Hepatocyte (in vitro differentiated cells): ENCODE results near the gene CACNA1C. TPM values are rescaled to one million over a fixed set of nuclear protein-coding genes. Genes with fewer than 3 reads are reported as not detected.

Experiments
- DNase-seq: peaks from one replicate; pipeline ENCODE4 v3.0.0-alpha.2; 2016; ENCODE audit warnings: low spot score
- H2AFZ ChIP-seq: fragments of 200-600 bp; sonication (generic); 2 replicates; pipeline ENCODE4 v1.6.0; 2016; ENCODE audit warnings: antibody characterized with exemption, mild to moderate bottlenecking
- H3K27ac ChIP-seq: fragments of 200-600 bp; sonication (generic); 2 replicates; pipeline ENCODE4 v1.5.1; 2016; ENCODE audit warnings: mild to moderate bottlenecking
- H3K27me3 ChIP-seq: fragments of 200-600 bp; sonication (generic); 2 replicates; pipeline ENCODE4 v1.6.1; 2016
- H3K36me3 ChIP-seq: fragments of 200-600 bp; sonication (generic); replicated peaks from 2 replicates; pipeline ENCODE4 v1.5.1; 2016; ENCODE audit warnings: low read depth; ENCODE audit not compliant: insufficient read depth
- H3K4me1 ChIP-seq: fragments of 200-600 bp; sonication (generic); 2 replicates; pipeline ENCODE4 v1.5.1; 2016; ENCODE audit warnings: mild to moderate bottlenecking, moderate library complexity; ENCODE audit not compliant: insufficient read depth
- H3K4me2 ChIP-seq: fragments of 200-600 bp; sonication (generic); 2 replicates; pipeline ENCODE4 v1.6.0; 2016
- H3K4me3 ChIP-seq: fragments of 200-600 bp; sonication (generic); 2 replicates; pipeline ENCODE4 v1.5.1; 2016; ENCODE audit warnings: mild to moderate bottlenecking
- H3K79me2 ChIP-seq: fragments of 200-600 bp; sonication (generic); 2 replicates; pipeline ENCODE4 v1.6.0; 2017; ENCODE audit warnings: mild to moderate bottlenecking
- H3K9me2 ChIP-seq: fragments of 200-600 bp; sonication (generic); replicated peaks from 2 replicates; pipeline ENCODE4 v1.6.0; 2017; ENCODE audit warnings: mild to moderate bottlenecking; ENCODE audit not compliant: insufficient read depth
- H3K9me3 ChIP-seq: fragments of 200-600 bp; sonication (generic); 2 replicates; pipeline ENCODE4 v1.5.1; 2016; ENCODE audit warnings: low read depth, mild to moderate bottlenecking
- H4K20me1 ChIP-seq: fragments of 200-600 bp; sonication (generic); 2 replicates; pipeline ENCODE4 v1.6.0; 2016; ENCODE audit warnings: mild to moderate bottlenecking; ENCODE audit not compliant: insufficient read depth, poor library complexity, severe bottlenecking
- EZH2 ChIP-seq: fragments of 200-600 bp; sonication (generic); IDR thresholded peaks from 2 replicates; pipeline ENCODE4 v1.6.1; 2016; ENCODE audit warnings: antibody characterized with exemption, mild to moderate bottlenecking, borderline replicate concordance
- EZH2phosphoT487 ChIP-seq: fragments of 200-600 bp; sonication (generic); IDR thresholded peaks from one replicate; pipeline ENCODE4 v1.6.1; 2018; ENCODE audit warnings: antibody characterized with exemption, mild to moderate bottlenecking, low read depth, moderate library complexity; ENCODE audit not compliant: unreplicated experiment, severe bottlenecking
- WGBS: methylation state at CpG from one replicate; pipeline ENCODE4 v1.1.6; 2016; ENCODE audit warnings: low lambda C conversion rate; ENCODE audit errors: missing lambda C conversion rate; 5-methylcytosine and 5-hydroxymethylcytosine counted together
- polyA plus RNA-seq: library from polyadenylated mRNA; unstranded; fragments of >200 nt; fragmentation: Nextera tagmentation; extraction: Ambion mirVana; gene quantifications from 2 replicates; pipeline ENCODE4 v1.2.1, GENCODE V29; 2016
- total RNA-seq: library from RNA; depleted of rRNA; stranded (reverse); fragments of >200 nt; gene quantifications from 2 replicates; pipeline ENCODE4 v1.2.3, GENCODE V29; 2014
- TF ChIP-seq, protein P1 (sequence below): fragments of 200-600 bp; sonication (generic); IDR thresholded peaks from 2 replicates; pipeline ENCODE4 v1.5.1; 2016; ENCODE audit warnings: antibody characterized with exemption, mild to moderate bottlenecking; ENCODE audit not compliant: poor library complexity

Gene CACNA1C
- total and polyA plus RNA-seq, 2 experiments from 2014 or later = 3.2 to 4.0 TPM

- Histone ChIP-seq H3K4me3 (no peak overlapping the region), H4K20me1 (no peaks in the 10 kb centered on the region), H3K27ac (no peak overlapping the region), H3K4me1 (no peaks in the 10 kb centered on the region), H3K27me3 (peaks cover 7% of the 10 kb centered on the region), H3K36me3 (no peaks in the 10 kb centered on the region), H3K9me3 (no peaks in the 10 kb centered on the region), H3K79me2 (no peaks in the 10 kb centered on the region), H3K9me2 (no peaks in the 10 kb centered on the region), H2AFZ (no peak overlapping the region), H3K4me2 (no peak overlapping the region)
- TF ChIP-seq EZH2 = no peak
- no peak for DNase-seq
- 100% methylated on average over 4 of the region's 4 CpGs for WGBS
These were observed 514.9 kb downstream of the CACNA1C start for GRCh38 chr12:2567711-2568110.

DNA sequence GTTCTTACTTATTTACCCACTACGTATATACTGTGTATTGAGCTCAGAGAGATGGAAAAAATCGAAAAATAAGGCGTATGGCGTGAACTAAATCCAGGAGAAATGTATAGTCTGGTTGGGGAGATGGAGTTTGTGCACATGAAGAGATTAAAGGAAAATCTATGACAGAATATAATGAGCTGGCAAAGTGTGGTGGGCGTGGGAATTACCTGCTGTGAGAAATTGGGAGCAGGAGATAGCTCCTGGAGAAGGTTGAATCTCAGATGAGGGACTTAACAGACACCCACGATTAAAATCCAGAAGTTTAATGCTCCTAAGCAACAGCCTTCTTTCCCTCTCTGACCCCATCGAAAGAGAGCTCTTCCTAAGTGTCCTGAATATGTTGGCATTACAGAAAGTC is 517.8 kb downstream of the CACNA1C start:
- Histone ChIP-seq H2AFZ (no peak overlapping the region), H3K79me2 (no peaks in the 10 kb centered on the region), H3K4me1 (no peaks in the 10 kb centered on the region), H3K9me2 (no peaks in the 10 kb centered on the region), H3K36me3 (no peaks in the 10 kb centered on the region), H3K27ac (no peak overlapping the region), H3K27me3 (peaks cover 7% of the 10 kb centered on the region), H4K20me1 (no peaks in the 10 kb centered on the region), H3K9me3 (no peaks in the 10 kb centered on the region), H3K4me3 (no peak overlapping the region), H3K4me2 (no peak overlapping the region)
- whole genome bisulfite sequencing = 91% methylated on average over 7 of the region's 7 CpGs
- TF ChIP-seq, protein P1, sequence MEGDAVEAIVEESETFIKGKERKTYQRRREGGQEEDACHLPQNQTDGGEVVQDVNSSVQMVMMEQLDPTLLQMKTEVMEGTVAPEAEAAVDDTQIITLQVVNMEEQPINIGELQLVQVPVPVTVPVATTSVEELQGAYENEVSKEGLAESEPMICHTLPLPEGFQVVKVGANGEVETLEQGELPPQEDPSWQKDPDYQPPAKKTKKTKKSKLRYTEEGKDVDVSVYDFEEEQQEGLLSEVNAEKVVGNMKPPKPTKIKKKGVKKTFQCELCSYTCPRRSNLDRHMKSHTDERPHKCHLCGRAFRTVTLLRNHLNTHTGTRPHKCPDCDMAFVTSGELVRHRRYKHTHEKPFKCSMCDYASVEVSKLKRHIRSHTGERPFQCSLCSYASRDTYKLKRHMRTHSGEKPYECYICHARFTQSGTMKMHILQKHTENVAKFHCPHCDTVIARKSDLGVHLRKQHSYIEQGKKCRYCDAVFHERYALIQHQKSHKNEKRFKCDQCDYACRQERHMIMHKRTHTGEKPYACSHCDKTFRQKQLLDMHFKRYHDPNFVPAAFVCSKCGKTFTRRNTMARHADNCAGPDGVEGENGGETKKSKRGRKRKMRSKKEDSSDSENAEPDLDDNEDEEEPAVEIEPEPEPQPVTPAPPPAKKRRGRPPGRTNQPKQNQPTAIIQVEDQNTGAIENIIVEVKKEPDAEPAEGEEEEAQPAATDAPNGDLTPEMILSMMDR = no peak
- TF ChIP-seq EZH2 = no peak
- TF ChIP-seq EZH2phosphoT487 = no peak
- DNase-seq = no peak

- no peak overlapping the region for H3K27ac ChIP-seq
- no peak overlapping the region for H2AFZ ChIP-seq
- peaks cover 7% of the 10 kb centered on the region for H3K27me3 ChIP-seq
- no peak for DNase-seq
- 81% methylated on average over 4 of the region's 4 CpGs for WGBS
- TF ChIP-seq, protein P1 = no peak
- TF ChIP-seq EZH2 (no peak), EZH2phosphoT487 (no peak)
- no peaks in the 10 kb centered on the region for H3K9me2 ChIP-seq
- no peak overlapping the region for H3K4me2 ChIP-seq
- H3K4me3 ChIP-seq = no peak overlapping the region
- no peaks in the 10 kb centered on the region for H3K9me3 ChIP-seq
- H3K36me3 ChIP-seq = no peaks in the 10 kb centered on the region
- no peaks in the 10 kb centered on the region for H4K20me1 ChIP-seq
- H3K79me2 ChIP-seq = no peaks in the 10 kb centered on the region
- H3K4me1 ChIP-seq = no peaks in the 10 kb centered on the region
These were observed 521.7 kb downstream of the CACNA1C start for GRCh38 chr12:2574355-2574935.

DNA sequence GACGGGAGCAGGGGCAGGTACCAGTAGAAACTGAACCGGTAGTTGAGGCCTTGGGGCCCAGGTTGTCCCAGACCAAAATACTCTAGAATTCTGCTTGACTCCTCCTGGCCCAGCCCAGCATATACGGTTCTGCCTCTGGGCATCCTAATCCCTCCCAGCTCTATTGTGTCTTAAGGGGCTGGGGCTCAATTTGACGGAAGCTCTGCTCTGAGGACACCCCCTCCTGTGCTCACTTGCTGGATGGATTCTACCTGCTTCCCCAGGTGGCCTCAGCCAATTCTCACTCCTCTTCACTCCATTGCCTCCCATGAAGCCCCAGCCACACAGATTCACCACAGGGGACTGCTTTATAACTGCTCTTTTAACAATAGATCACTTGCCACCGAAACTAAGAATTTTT is 522.5 kb downstream of the CACNA1C start:
- WGBS = 82% methylated on average over 5 of the region's 5 CpGs
- no peaks in the 10 kb centered on the region for H3K79me2 ChIP-seq
- H3K36me3 ChIP-seq = no peaks in the 10 kb centered on the region
- DNase-seq = no peak
- no peak overlapping the region for H3K4me3 ChIP-seq
- no peak for TF ChIP-seq EZH2
- peaks cover 6% of the 10 kb centered on the region for H3K27me3 ChIP-seq
- no peaks in the 10 kb centered on the region for H3K4me1 ChIP-seq
- no peaks in the 10 kb centered on the region for H4K20me1 ChIP-seq
- no peak overlapping the region for H2AFZ ChIP-seq
- H3K4me2 ChIP-seq = no peak overlapping the region
- H3K9me2 ChIP-seq = no peaks in the 10 kb centered on the region
- no peak overlapping the region for H3K27ac ChIP-seq
- H3K9me3 ChIP-seq = no peaks in the 10 kb centered on the region
